Sigmoid colon (tissue), 4 donors: ENCODE measurements around the gene PDE6B.

Experiments used
- EP300 ChIP-seq, 4 donors: sonication (generic); formaldehyde crosslinking; IDR thresholded peaks; one replicate each; pipeline ENCODE4 v1.6.1; 2017; ENCODE audit warnings: antibody characterized with exemption in 4 of 4
- POLR2A ChIP-seq, 2 donors: fragments of 450-650 bp; IDR thresholded peaks; one replicate each; pipeline ENCODE4 v1.6.1; 2016; ENCODE audit warnings: antibody characterized with exemption in 2 of 2, mild to moderate bottlenecking in 2 of 2, moderate library complexity in 2 of 2
- POLR2AphosphoS5 ChIP-seq, 4 donors: sonication (generic); formaldehyde crosslinking; IDR thresholded peaks; one replicate each; pipeline ENCODE4 v1.6.1; 2017; ENCODE audit warnings: antibody characterized with exemption in 4 of 4

DNA sequence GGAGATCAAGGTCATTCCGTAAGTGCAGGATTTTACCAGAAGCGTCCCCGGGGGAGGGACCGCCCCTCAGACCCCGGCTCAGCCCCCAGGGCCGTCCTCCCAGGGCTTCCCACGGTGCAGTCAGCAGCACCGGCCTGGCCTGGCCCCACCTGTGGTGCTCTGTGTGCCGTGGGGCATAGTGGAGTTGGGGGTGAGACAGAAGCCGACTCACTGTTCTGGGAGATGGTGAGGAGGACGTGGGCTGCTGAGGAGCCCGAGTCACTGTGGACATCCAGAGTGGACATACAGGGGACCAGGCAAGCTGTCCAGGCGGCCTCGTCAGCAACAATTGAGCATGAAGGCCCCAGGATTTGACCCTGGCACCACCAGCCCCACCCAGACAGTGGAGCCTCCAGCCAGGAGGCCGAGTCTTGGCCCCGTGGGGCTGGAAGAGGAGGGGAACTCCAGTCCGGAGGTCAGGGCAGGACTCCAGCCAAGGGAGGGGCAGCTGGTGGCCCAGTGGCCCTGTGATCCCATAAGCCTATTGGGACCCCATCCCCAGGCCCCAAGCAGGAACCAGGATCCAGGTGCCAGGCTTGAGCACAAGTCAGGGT, 29.6 kb downstream of the PDE6B start:
- no peak for TF ChIP-seq EP300 (IDR thresholded peaks at IDR 0.05)
- no peak for TF ChIP-seq POLR2A (IDR thresholded peaks at IDR 0.05)
- TF ChIP-seq POLR2AphosphoS5 (IDR thresholded peaks at IDR 0.05) = no peak
